ENCODE measurements around the gene MCHR1.
"Not testable (repeated sequence)": the region's sequence is repeated elsewhere in the genome, so short reads cannot be mapped to it uniquely, and the experiment has no call there.

MCHR1 gene

GRCh38 chr22:40679249-40679963, at the start of gene MCHR1:
Gene MCHR1, plus strand, starts transcription at chr22:40679484. Its CDS starts 169 bp downstream, at chr22:40679653.
- no peak for DNase-seq

GRCh38 chr22:40631925-40632324, 47.4 kb upstream of the MCHR1 start:
- no peak for DNase-seq

- DNase-seq: no peak
These were observed 46.2 kb upstream of the MCHR1 start for GRCh38 chr22:40633036-40633435.

GRCh38 chr22:40634119-40634903, 45.0 kb upstream of the MCHR1 start:
- DNase-seq: no peak

GRCh38 chr22:40635043-40635939, 44.0 kb upstream of the MCHR1 start:
- DNase-seq: no peak

GRCh38 chr22:40635940-40636379, 43.3 kb upstream of the MCHR1 start:
- no peak for DNase-seq

- DNase-seq: peak; percentile 92 to 99 (median 98)
These were observed 42.7 kb upstream of the MCHR1 start, which contains the start of gene MRTFA for GRCh38 chr22:40636380-40637182. Gene MRTFA, minus strand, starts transcription at chr22:40636719.

- peak; percentile 38 to 64 (median 52) for DNase-seq
These were observed 41.8 kb upstream of the MCHR1 start for GRCh38 chr22:40637183-40638150.

- no peak for DNase-seq
These were observed 41.0 kb upstream of the MCHR1 start for GRCh38 chr22:40638261-40638660.

GRCh38 chr22:40641269-40641668, 38.0 kb upstream of the MCHR1 start:
- no peak for DNase-seq

- no peak for DNase-seq
These were observed 37.0 kb upstream of the MCHR1 start for GRCh38 chr22:40642316-40642715.

GRCh38 chr22:40645579-40646197, 33.6 kb upstream of the MCHR1 start:
- no peak for DNase-seq

GRCh38 chr22:40648386-40648785, 30.9 kb upstream of the MCHR1 start:
- no peak for DNase-seq

- no peak for DNase-seq
These were observed 28.2 kb upstream of the MCHR1 start for GRCh38 chr22:40651057-40651456.

- peak in 3 of 4 experiments; percentile 23 to 33 (median 27) for DNase-seq
These were observed 27.5 kb upstream of the MCHR1 start for GRCh38 chr22:40651563-40652501.

GRCh38 chr22:40653361-40653760, 25.9 kb upstream of the MCHR1 start:
- no peak for DNase-seq

GRCh38 chr22:40654522-40655167, 24.6 kb upstream of the MCHR1 start:
- DNase-seq: no peak

GRCh38 chr22:40655941-40656340, 23.3 kb upstream of the MCHR1 start:
- not testable (repeated sequence) for DNase-seq

GRCh38 chr22:40656651-40657050, 22.6 kb upstream of the MCHR1 start:
- DNase-seq: not testable (repeated sequence)

Data from activated naive CD4-positive, alpha-beta T cell (primary cell).